ENCODE measurements around the gene ZDHHC12.

Gene ZDHHC12

GRCh38 chr9:128702445-128702948 lies 21.4 kb downstream of the ZDHHC12 start, which contains the start of gene PKN3 (continued):
- TF ChIP-seq ZNF521 (tag by site-specific recombination; IDR thresholded peaks at IDR 0.05), result no peak
- no peak for TF ChIP-seq ZNF792 (tag by site-specific recombination; IDR thresholded peaks at IDR 0.05)
- TF ChIP-seq ZNF416 (tag by site-specific recombination; IDR thresholded peaks at IDR 0.05), result no peak
- peak; percentile 80 for TF ChIP-seq ZBTB10 (tag by site-specific recombination; IDR thresholded peaks at IDR 0.05)
- TF ChIP-seq, protein P1, sequence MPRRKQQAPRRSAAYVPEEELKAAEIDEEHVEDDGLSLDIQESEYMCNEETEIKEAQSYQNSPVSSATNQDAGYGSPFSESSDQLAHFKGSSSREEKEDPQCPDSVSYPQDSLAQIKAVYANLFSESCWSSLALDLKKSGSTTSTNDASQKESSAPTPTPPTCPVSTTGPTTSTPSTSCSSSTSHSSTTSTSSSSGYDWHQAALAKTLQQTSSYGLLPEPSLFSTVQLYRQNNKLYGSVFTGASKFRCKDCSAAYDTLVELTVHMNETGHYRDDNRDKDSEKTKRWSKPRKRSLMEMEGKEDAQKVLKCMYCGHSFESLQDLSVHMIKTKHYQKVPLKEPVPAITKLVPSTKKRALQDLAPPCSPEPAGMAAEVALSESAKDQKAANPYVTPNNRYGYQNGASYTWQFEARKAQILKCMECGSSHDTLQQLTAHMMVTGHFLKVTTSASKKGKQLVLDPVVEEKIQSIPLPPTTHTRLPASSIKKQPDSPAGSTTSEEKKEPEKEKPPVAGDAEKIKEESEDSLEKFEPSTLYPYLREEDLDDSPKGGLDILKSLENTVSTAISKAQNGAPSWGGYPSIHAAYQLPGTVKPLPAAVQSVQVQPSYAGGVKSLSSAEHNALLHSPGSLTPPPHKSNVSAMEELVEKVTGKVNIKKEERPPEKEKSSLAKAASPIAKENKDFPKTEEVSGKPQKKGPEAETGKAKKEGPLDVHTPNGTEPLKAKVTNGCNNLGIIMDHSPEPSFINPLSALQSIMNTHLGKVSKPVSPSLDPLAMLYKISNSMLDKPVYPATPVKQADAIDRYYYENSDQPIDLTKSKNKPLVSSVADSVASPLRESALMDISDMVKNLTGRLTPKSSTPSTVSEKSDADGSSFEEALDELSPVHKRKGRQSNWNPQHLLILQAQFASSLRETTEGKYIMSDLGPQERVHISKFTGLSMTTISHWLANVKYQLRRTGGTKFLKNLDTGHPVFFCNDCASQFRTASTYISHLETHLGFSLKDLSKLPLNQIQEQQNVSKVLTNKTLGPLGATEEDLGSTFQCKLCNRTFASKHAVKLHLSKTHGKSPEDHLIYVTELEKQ (tag by site-specific recombination; IDR thresholded peaks at IDR 0.05; ENCODE audit: borderline replicate concordance), result no peak
- TF ChIP-seq ZNF221 (tag by site-specific recombination; IDR thresholded peaks at IDR 0.05; ENCODE audit: borderline replicate concordance), result no peak
- no peak for TF ChIP-seq TCF7L2 (IDR thresholded peaks at IDR 0.05; ENCODE audit: borderline replicate concordance, low read depth, low read length)
- TF ChIP-seq ZNF157 (tag by site-specific recombination; IDR thresholded peaks at IDR 0.05), result no peak
- TF ChIP-seq ZNF449 (tag by site-specific recombination; IDR thresholded peaks at IDR 0.05), result peak; percentile 52; the same call in 1 of the 2 replicates
- peak; percentile 63 for TF ChIP-seq GLIS2 (tag by site-specific recombination; IDR thresholded peaks at IDR 0.05)
- TF ChIP-seq REST (tag by site-specific recombination; IDR thresholded peaks at IDR 0.05), result no peak
- TF ChIP-seq, protein P2, sequence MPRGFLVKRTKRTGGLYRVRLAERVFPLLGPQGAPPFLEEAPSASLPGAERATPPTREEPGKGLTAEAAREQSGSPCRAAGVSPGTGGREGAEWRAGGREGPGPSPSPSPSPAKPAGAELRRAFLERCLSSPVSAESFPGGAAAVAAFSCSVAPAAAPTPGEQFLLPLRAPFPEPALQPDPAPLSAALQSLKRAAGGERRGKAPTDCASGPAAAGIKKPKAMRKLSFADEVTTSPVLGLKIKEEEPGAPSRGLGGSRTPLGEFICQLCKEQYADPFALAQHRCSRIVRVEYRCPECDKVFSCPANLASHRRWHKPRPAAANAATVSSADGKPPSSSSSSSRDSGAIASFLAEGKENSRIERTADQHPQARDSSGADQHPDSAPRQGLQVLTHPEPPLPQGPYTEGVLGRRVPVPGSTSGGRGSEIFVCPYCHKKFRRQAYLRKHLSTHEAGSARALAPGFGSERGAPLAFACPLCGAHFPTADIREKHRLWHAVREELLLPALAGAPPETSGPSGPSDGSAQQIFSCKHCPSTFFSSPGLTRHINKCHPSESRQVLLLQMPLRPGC (tag by site-specific recombination; IDR thresholded peaks at IDR 0.05), result peak; percentile 54; the same call in 1 of the 2 replicates
- no peak for TF ChIP-seq ZNF830 (tag by site-specific recombination; IDR thresholded peaks at IDR 0.05; ENCODE audit: low read depth)
- peak; percentile 37; the same call in 1 of the 2 replicates for TF ChIP-seq GLIS1 (tag by site-specific recombination; IDR thresholded peaks at IDR 0.05)
- no peak for TF ChIP-seq ZBTB49 (tag by site-specific recombination; IDR thresholded peaks at IDR 0.05; ENCODE audit: low read depth)
- no peak for TF ChIP-seq HOXD13 (CRISPR knock-in tag; IDR thresholded peaks at IDR 0.05; ENCODE audit: borderline replicate concordance)
- TF ChIP-seq ZNF37A (tag by site-specific recombination; IDR thresholded peaks at IDR 0.05), result no peak
- TF ChIP-seq ZNF19 (tag by site-specific recombination; IDR thresholded peaks at IDR 0.05; ENCODE audit: low read depth), result no peak
- TF ChIP-seq ZBTB7A (tag by site-specific recombination; IDR thresholded peaks at IDR 0.05; ENCODE audit: low read depth), result peak; percentile 35; the same call in 1 of the 2 replicates
- TF ChIP-seq ZNF335 (tag by site-specific recombination; conservative IDR thresholded peaks at IDR 0.05), result no peak; the same call in none of the 2 replicates
- TF ChIP-seq ZNF23 (tag by site-specific recombination; IDR thresholded peaks at IDR 0.05; ENCODE audit: borderline replicate concordance), result no peak
- peak; percentile 93 for TF ChIP-seq IKZF3 (tag by site-specific recombination; IDR thresholded peaks at IDR 0.05)

Measured in HEK293 (cell line).